HepG2 (cell line): ENCODE results near the gene ERICH6. TPM values are rescaled to one million over a fixed set of nuclear protein-coding genes. Genes with fewer than 3 reads are reported as not detected.

Source experiments
- CBFB ChIP-seq: sonication (generic); formaldehyde crosslinking; IDR thresholded peaks from 2 replicates; pipeline ENCODE4 v1.4.0; 2020; ENCODE audit warnings: missing genetic modification reagents
- CHCHD3 ChIP-seq: sonication (generic); formaldehyde crosslinking; IDR thresholded peaks from 2 replicates; pipeline ENCODE4 v1.8.0; 2022; ENCODE audit warnings: mild to moderate bottlenecking, missing genetic modification reagents, moderate library complexity
- DMAP1 ChIP-seq: IDR thresholded peaks from 2 replicates; pipeline ENCODE4 v1.6.1; 2016
- EHMT2 ChIP-seq: fragments of 200-600 bp; sonication (generic); IDR thresholded peaks from 2 replicates; pipeline ENCODE4 v1.7.0; 2017; ENCODE audit warnings: antibody characterized with exemption, low read depth, low read length, borderline replicate concordance
- EP300 ChIP-seq, 3 experiments: sonication (generic) in 1 of 3; formaldehyde crosslinking in 1 of 3; IDR thresholded peaks; 2 replicates each; pipeline versions ENCODE4 v1.5.1 to v1.6.1; 2011 to 2020; ENCODE audit warnings: low read depth in 2 of 3, low read length in 2 of 3, borderline replicate concordance in 1 of 3, improper control_type of control experiment in 1 of 3, mild to moderate bottlenecking in 1 of 3, missing genetic modification reagents in 1 of 3, moderate library complexity in 1 of 3
- FOXA3 ChIP-seq: IDR thresholded peaks from 2 replicates; pipeline ENCODE4 v1.6.1; 2016; ENCODE audit warnings: missing genetic modification reagents, missing compliant biosample characterization
- GABPA ChIP-seq, 2 experiments: IDR thresholded peaks; 2 replicates each; pipeline ENCODE4 v1.6.1; 2011 to 2016; ENCODE audit warnings: low read depth in 2 of 2, low read length in 1 of 2, missing biosample characterization in 1 of 2, missing genetic modification characterization in 1 of 2
- HMG20A ChIP-seq: IDR thresholded peaks from 2 replicates; pipeline ENCODE4 v1.6.1; 2016; ENCODE audit warnings: borderline replicate concordance
- IRX3 ChIP-seq: sonication (generic); formaldehyde crosslinking; IDR thresholded peaks from 2 replicates; pipeline ENCODE4 v1.8.1; 2023; ENCODE audit warnings: mild to moderate bottlenecking, low read depth, missing genetic modification reagents, borderline replicate concordance
- KDM3A ChIP-seq: IDR thresholded peaks from 2 replicates; pipeline ENCODE4 v1.6.1; 2018; ENCODE audit warnings: low read depth, missing compliant biosample characterization
- NFAT5 ChIP-seq: sonication (generic); formaldehyde crosslinking; IDR thresholded peaks from 2 replicates; pipeline ENCODE4 v1.4.0; 2020; ENCODE audit warnings: missing genetic modification reagents
- RXRA ChIP-seq: sonication (generic); formaldehyde crosslinking; IDR thresholded peaks from 2 replicates; pipeline ENCODE4 v1.5.1; 2020; ENCODE audit warnings: missing genetic modification reagents
- SALL1 ChIP-seq: sonication (generic); formaldehyde crosslinking; IDR thresholded peaks from 2 replicates; pipeline ENCODE4 v1.8.0; 2022; ENCODE audit warnings: mild to moderate bottlenecking, missing genetic modification reagents
- SOX6 ChIP-seq, 2 experiments: fragments of 450-650 bp in 1 of 2; sonication (generic) in 1 of 2; formaldehyde crosslinking in 1 of 2; IDR thresholded peaks; 2 replicates each; pipeline versions ENCODE4 v1.4.0 to v1.6.1; 2017 to 2020; ENCODE audit warnings: antibody characterized with exemption in 1 of 2, mild to moderate bottlenecking in 1 of 2, missing genetic modification reagents in 1 of 2
- SRSF1 ChIP-seq: fragments of 200-400 bp; formaldehyde crosslinking; optimal IDR thresholded peaks from 2 replicates; pipeline ENCODE3; 2017; ENCODE audit warnings: mild to moderate bottlenecking, low read depth, low read length, moderate library complexity
- STAG1 ChIP-seq: sonication (generic); formaldehyde crosslinking; IDR thresholded peaks from 2 replicates; pipeline ENCODE4 v1.4.0; 2020; ENCODE audit warnings: missing genetic modification reagents
- THAP7 ChIP-seq: sonication (generic); formaldehyde crosslinking; IDR thresholded peaks from 2 replicates; pipeline ENCODE4 v1.8.1; 2023; ENCODE audit warnings: mild to moderate bottlenecking, missing genetic modification reagents
- ZFP36L2 ChIP-seq: sonication (generic); formaldehyde crosslinking; IDR thresholded peaks from 2 replicates; pipeline ENCODE4 v1.4.0; 2020; ENCODE audit warnings: missing genetic modification reagents
- ZFY ChIP-seq: sonication (generic); formaldehyde crosslinking; IDR thresholded peaks from 2 replicates; pipeline ENCODE4 v1.4.0; 2020; ENCODE audit warnings: missing genetic modification reagents
- ZNF205 ChIP-seq: IDR thresholded peaks from 2 replicates; pipeline ENCODE4 v1.6.1; 2018; ENCODE audit warnings: missing biosample characterization, missing genetic modification reagents
- ZNF3 ChIP-seq: IDR thresholded peaks from 2 replicates; pipeline ENCODE4 v1.7.0; 2017; ENCODE audit warnings: inconsistent platforms
- ZNF761 ChIP-seq: sonication (generic); formaldehyde crosslinking; conservative IDR thresholded peaks from 2 replicates; pipeline ENCODE4 v1.4.0; 2020; ENCODE audit warnings: mild to moderate bottlenecking, missing genetic modification reagents
- ZZZ3 ChIP-seq: sonication (generic); formaldehyde crosslinking; IDR thresholded peaks from 2 replicates; pipeline ENCODE4 v1.4.0; 2020; ENCODE audit warnings: missing genetic modification reagents, mild to moderate bottlenecking, borderline replicate concordance
- polyA plus RNA-seq, 8 experiments: library from polyadenylated mRNA; depleted of rRNA in 3 of 8; stranded (reverse) in 7 of 8; unstranded in 1 of 8; fragments of >200 nt; fragmentation: Illumina TruSeq in 4 of 8; extraction: Trizol in 4 of 8; gene quantifications; 2 replicates each; pipeline versions ENCODE4 v1.2.1 to v1.2.3, GENCODE V29; 2011 to 2016; ENCODE audit warnings: low read depth in 4 of 8, missing spikeins in 1 of 8, mixed read lengths in 1 of 8; ENCODE audit not compliant: insufficient read depth in 1 of 8
- total RNA-seq, 5 experiments: library from RNA; depleted of rRNA; stranded (reverse); fragments of >200 nt; fragmentation: Illumina TruSeq; extraction: Trizol; gene quantifications; 2 replicates each; pipeline ENCODE4 v1.2.3, GENCODE V29; 2016; ENCODE audit warnings: low read depth in 1 of 5

The ERICH6 gene
- total and polyA plus RNA-seq, 2 of the 13 experiments (the other 11 are each of a cell fraction or from before 2014, with no cell fraction given), result 0.03 TPM; not detected in 1

GRCh38 chr3:150733936-150734794, 30.4 kb upstream of the ERICH6 start (continued):
- TF ChIP-seq STAG1 (no peak), EHMT2 (peak; percentile 46; the same call in 1 of the 2 replicates), FOXA3 (CRISPR knock-in tag) (peak; percentile 46; the same call in 1 of the 2 replicates), ZFY (CRISPR knock-in tag) (peak; percentile 48; the same call in 1 of the 2 replicates), SALL1 (peak; percentile 59), DMAP1 (CRISPR knock-in tag) (peak; percentile 25; the same call in 1 of the 2 replicates), SRSF1 (no peak), NFAT5 (CRISPR knock-in tag) (no peak), EP300 (IDR thresholded peaks at IDR 0.05; ENCODE audit: low read depth in 2 of 2, low read length in 2 of 2) (peak; percentile 7 to 73; a peak in 3 of 4 replicates), EP300 (CRISPR knock-in tag; IDR thresholded peaks at IDR 0.05; ENCODE audit: borderline replicate concordance) (peak; percentile 83), ZFP36L2 (CRISPR knock-in tag) (no peak), IRX3 (CRISPR knock-in tag) (no peak), SOX6 (IDR thresholded peaks at IDR 0.05) (no peak), SOX6 (CRISPR knock-in tag; IDR thresholded peaks at IDR 0.05) (peak; percentile 68), KDM3A (CRISPR knock-in tag) (0 out of 2 replicates have a peak, but pooled peaks have one; percentile 17), CHCHD3 (no peak), ZZZ3 (no peak), ZNF205 (CRISPR knock-in tag) (0 out of 2 replicates have a peak, but pooled peaks have one; percentile 43), HMG20A (CRISPR knock-in tag) (peak; percentile 79; the same call in 1 of the 2 replicates), ZNF761 (CRISPR knock-in tag) (peak; percentile 13; the same call in 1 of the 2 replicates), THAP7 (CRISPR knock-in tag) (0 out of 2 replicates have a peak, but pooled peaks have one; percentile 32), GABPA (IDR thresholded peaks at IDR 0.05; ENCODE audit: low read depth, low read length) (no peak), GABPA (CRISPR knock-in tag; IDR thresholded peaks at IDR 0.05; ENCODE audit: low read depth) (peak; percentile 27; the same call in 1 of the 2 replicates), CBFB (peak; percentile 66; the same call in 1 of the 2 replicates), RXRA (peak; percentile 63; the same call in 1 of the 2 replicates), ZNF3 (peak; percentile 64)
